Transverse colon (tissue), 4 donors: Measurements from ENCODE around the gene FBXL13. TPM values are rescaled to one million over a fixed set of nuclear protein-coding genes. Genes with fewer than 3 reads are reported as not detected.

ENCODE experiments used
- DNase-seq: peaks from one replicate; pipeline ENCODE4 v3.0.0-alpha.2; 2019
- H3K27ac ChIP-seq, 4 donors: fragments of 200-600 bp; sonication (generic); 2 replicates each; pipeline ENCODE4 v1.5.1; 2016 to 2018; ENCODE audit warnings: inconsistent platforms in 4 of 4
- H3K27me3 ChIP-seq: fragments of 200-600 bp; sonication (generic); 2 replicates; pipeline ENCODE4 v1.5.1; 2017; ENCODE audit warnings: inconsistent platforms
- H3K36me3 ChIP-seq, 4 donors: fragments of 200-600 bp; sonication (generic); 2 replicates each; pipeline ENCODE4 v1.5.1; 2017 to 2019; ENCODE audit warnings: inconsistent platforms in 4 of 4
- H3K4me1 ChIP-seq, 4 donors: fragments of 200-600 bp; sonication (generic); 2 replicates each; pipeline ENCODE4 v1.5.1; 2017 to 2020; ENCODE audit warnings: inconsistent platforms in 4 of 4
- H3K4me3 ChIP-seq, 4 donors: fragments of 200-600 bp; sonication (generic); 1 replicate in 1 of 4; 2 replicates in 3 of 4; pipeline versions ENCODE4 v1.5.1 to v1.6.1; 2017 to 2019; ENCODE audit warnings: inconsistent platforms in 4 of 4
- H3K9me3 ChIP-seq, 2 donors: fragments of 200-600 bp; sonication (generic); 2 replicates each; pipeline ENCODE4 v1.5.1; 2017 to 2019; ENCODE audit warnings: inconsistent platforms in 2 of 2
- EP300 ChIP-seq: sonication (generic); formaldehyde crosslinking; IDR thresholded peaks from one replicate; pipeline ENCODE4 v1.6.1; 2017; ENCODE audit warnings: antibody characterized with exemption, low read depth
- POLR2A ChIP-seq: fragments of 450-650 bp; IDR thresholded peaks from one replicate; pipeline ENCODE4 v1.6.1; 2016; ENCODE audit warnings: antibody characterized with exemption, mild to moderate bottlenecking, moderate library complexity
- POLR2AphosphoS5 ChIP-seq, 3 donors: sonication (generic); formaldehyde crosslinking; IDR thresholded peaks; one replicate each; pipeline ENCODE4 v1.6.1; 2016; ENCODE audit warnings: antibody characterized with exemption in 3 of 3
- WGBS, 2 donors: methylation state at CpG; one replicate each; pipeline ENCODE4 v1.1.5; 2018; ENCODE audit warnings: low coverage in 1 of 2; 5-methylcytosine and 5-hydroxymethylcytosine counted together
- in situ Hi-C, 4 donors: fragments of 200-750 bp; cut with MboI; loops; one replicate each; pipeline versions ENCODE4 v1.15.0 to v1.15.1; 2017; ENCODE audit warnings: low sequenced_read_pairs in 3 of 4, low pct_ligation_motif_present in 1 of 4, low pct_unique_long_range_greater_than_20kb in 1 of 4
- intact Hi-C: fragments of 100-400 bp; cut with DNase I; formaldehyde crosslinking; loops from one replicate; pipeline ENCODE4 v1.15.1; 2023; ENCODE audit warnings: low total_unique reads
- total RNA-seq, 4 donors: library from RNA; depleted of rRNA; stranded (reverse); fragments of >200 nt; gene quantifications; one replicate each; pipeline ENCODE4 v1.1.0, GENCODE V29; 2016
- TF ChIP-seq, protein P1 (sequence below), 5 experiments: fragments of 200-600 bp in 3 of 5; fragments of 450-650 bp in 2 of 5; sonication (generic) in 3 of 5; IDR thresholded peaks; 1 replicate in 2 of 5; 2 replicates in 3 of 5; pipeline ENCODE4 v1.5.1; 2016 to 2017; ENCODE audit warnings: antibody characterized with exemption in 5 of 5, inconsistent platforms in 3 of 5, mild to moderate bottlenecking in 2 of 5, moderate library complexity in 1 of 5

The FBXL13 gene
- total RNA-seq, 4 donors from 2014 or later: 0.96 to 6.8 (median 1.9) TPM; not detected in 1

DNA sequence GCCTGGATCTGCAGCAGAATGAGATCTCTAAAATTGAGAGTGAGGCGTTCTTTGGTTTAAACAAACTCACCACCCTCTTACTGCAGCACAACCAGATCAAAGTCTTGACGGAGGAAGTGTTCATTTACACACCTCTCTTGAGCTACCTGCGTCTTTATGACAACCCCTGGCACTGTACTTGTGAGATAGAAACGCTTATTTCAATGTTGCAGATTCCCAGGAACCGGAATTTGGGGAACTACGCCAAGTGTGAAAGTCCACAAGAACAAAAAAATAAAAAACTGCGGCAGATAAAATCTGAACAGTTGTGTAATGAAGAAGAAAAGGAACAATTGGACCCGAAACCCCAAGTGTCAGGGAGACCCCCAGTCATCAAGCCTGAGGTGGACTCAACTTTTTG, 140.4 kb downstream of the FBXL13 start:
- Histone ChIP-seq H3K36me3 (no peaks in the 10 kb centered on the region), H3K4me3 (no peak overlapping the region), H3K27me3 (no peaks in the 10 kb centered on the region), H3K9me3 (no peaks in the 10 kb centered on the region), H3K4me1 (no peaks in the 10 kb centered on the region), H3K27ac (peak overlapping the region; percentile 21 to 52 (median 30))
- intact Hi-C loops: no loop called here
- in situ Hi-C loops: no loop called here
- DNase-seq: no peak
- TF ChIP-seq POLR2A: no peak
- WGBS, 2 donors: 61 to 70% methylated on average over 8 of the region's 8 CpGs

DNA sequence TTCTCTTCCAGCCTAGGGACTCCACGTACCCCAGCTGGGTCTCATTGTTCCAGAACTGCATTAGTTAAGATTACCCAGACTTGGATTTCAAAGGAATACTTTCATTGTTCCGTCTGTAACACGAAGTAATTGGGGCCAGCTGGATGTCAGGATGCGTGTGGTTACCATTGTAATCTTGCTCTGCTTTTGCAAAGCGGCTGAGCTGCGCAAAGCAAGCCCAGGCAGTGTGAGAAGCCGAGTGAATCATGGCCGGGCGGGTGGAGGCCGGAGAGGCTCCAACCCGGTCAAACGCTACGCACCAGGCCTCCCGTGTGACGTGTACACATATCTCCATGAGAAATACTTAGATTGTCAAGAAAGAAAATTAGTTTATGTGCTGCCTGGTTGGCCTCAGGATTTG, 140.8 kb downstream of the FBXL13 start:
- WGBS, 2 donors: 64 to 66% methylated on average over 5 to 15 of the region's 15 CpGs
- peak; percentile 27 for DNase-seq
- TF ChIP-seq, protein P1, sequence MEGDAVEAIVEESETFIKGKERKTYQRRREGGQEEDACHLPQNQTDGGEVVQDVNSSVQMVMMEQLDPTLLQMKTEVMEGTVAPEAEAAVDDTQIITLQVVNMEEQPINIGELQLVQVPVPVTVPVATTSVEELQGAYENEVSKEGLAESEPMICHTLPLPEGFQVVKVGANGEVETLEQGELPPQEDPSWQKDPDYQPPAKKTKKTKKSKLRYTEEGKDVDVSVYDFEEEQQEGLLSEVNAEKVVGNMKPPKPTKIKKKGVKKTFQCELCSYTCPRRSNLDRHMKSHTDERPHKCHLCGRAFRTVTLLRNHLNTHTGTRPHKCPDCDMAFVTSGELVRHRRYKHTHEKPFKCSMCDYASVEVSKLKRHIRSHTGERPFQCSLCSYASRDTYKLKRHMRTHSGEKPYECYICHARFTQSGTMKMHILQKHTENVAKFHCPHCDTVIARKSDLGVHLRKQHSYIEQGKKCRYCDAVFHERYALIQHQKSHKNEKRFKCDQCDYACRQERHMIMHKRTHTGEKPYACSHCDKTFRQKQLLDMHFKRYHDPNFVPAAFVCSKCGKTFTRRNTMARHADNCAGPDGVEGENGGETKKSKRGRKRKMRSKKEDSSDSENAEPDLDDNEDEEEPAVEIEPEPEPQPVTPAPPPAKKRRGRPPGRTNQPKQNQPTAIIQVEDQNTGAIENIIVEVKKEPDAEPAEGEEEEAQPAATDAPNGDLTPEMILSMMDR (IDR thresholded peaks at IDR 0.05): no peak
- TF ChIP-seq POLR2A (no peak), POLR2AphosphoS5 (IDR thresholded peaks at IDR 0.05) (peak in 1 of 3 donors; percentile 9), EP300 (no peak)
- Histone ChIP-seq H3K27ac (peak overlapping the region; percentile 21 to 52 (median 36)), H3K4me3 (no peak overlapping the region), H3K4me1 (no peaks in the 10 kb centered on the region), H3K36me3 (no peaks in the 10 kb centered on the region), H3K9me3 (no peaks in the 10 kb centered on the region), H3K27me3 (no peaks in the 10 kb centered on the region)
- intact Hi-C loops (no loop called here), in situ Hi-C loops (no loop called here)

DNA sequence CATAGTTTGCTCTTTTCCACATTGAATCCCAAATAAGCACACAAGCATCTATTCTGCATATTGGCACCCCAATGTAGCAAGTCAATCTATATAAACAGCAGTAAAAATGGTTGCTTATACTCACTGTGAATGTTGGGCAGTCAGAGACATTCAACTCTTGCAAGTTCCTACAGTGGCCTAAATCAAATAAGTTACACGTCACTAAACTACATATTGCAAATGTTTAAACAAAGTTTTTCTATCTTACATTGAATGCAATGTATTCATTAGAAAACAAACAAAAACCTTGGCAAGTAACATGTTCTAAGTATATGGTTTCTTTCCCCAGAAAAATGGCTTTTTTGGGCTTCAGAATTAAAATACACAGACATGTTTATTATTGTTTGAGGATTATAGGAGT, 142.8 kb downstream of the FBXL13 start:
- H3K27ac ChIP-seq: no peak overlapping the region
- no peak for DNase-seq
- intact Hi-C loops (no loop called here), in situ Hi-C loops (no loop called here)
- no peak overlapping the region for H3K4me3 ChIP-seq
- H3K27me3 ChIP-seq: no peaks in the 10 kb centered on the region
- H3K4me1 ChIP-seq: no peaks in the 10 kb centered on the region
- no peaks in the 10 kb centered on the region for H3K9me3 ChIP-seq
- 54 to 70% methylated on average over 1 of the region's 1 CpG for WGBS, 2 donors
- no peaks in the 10 kb centered on the region for H3K36me3 ChIP-seq
- TF ChIP-seq, protein P1 (IDR thresholded peaks at IDR 0.05): no peak
- TF ChIP-seq POLR2AphosphoS5 (IDR thresholded peaks at IDR 0.05): no peak
- TF ChIP-seq POLR2A: no peak
- TF ChIP-seq EP300: no peak

DNA sequence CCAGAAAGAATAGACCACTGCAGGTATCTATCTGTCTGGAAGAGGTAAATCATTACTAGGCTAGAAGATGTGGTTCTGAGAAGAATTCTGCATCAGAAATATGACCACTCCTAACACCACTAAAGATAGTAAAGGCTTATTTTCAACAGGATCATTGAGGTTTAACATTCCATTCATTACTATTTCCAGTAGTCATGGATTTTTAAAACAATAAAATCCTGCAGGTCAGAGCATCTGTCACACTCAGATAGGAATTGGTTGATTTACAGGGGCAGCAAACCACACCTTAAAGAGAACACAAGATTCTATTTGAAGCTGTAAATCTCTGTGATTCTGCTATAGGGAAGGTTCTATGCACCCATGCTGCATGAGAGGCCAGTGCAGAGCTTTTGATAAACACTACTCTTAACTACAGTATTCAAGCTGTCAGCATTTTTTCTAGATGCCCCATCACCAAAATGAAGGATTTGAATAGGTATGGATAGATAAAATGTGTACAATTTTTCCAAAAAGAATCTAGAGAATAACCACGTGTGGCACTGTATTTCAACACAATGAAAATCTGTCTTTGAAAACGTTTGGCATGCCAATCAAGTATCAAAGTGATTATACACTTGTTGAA, 147.2 kb downstream of the FBXL13 start:
- Histone ChIP-seq H3K36me3 (no peaks in the 10 kb centered on the region), H3K27ac (no peak overlapping the region), H3K9me3 (no peaks in the 10 kb centered on the region), H3K4me1 (no peaks in the 10 kb centered on the region), H3K4me3 (no peak overlapping the region), H3K27me3 (no peaks in the 10 kb centered on the region)
- 38 to 50% methylated on average over 2 of the region's 2 CpGs for WGBS, 2 donors
- DNase-seq: no peak
- no peak for TF ChIP-seq POLR2A
- TF ChIP-seq POLR2AphosphoS5 (IDR thresholded peaks at IDR 0.05): no peak
- no peak for TF ChIP-seq EP300
- TF ChIP-seq, protein P1 (IDR thresholded peaks at IDR 0.05): no peak
- intact Hi-C loops: no loop called here
- in situ Hi-C loops: no loop called here

DNA sequence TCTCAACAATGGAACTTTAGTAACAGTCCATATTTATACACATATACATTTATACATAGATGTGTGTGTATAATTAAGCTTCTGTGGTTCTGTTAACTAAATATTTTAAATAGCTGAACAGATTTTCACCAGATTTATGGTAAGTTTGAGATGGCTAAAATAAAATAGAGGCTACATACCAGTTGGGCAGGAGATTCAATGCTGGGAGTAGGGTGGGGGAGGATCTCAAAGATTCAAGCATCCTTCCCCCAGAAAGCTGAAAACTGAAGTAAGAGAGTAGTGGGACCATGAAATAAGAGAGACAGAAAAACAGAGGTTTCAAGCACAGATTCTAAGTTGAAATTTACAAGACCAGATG, 147.8 kb downstream of the FBXL13 start:
- in situ Hi-C loops: no loop called here
- H3K9me3 ChIP-seq: no peaks in the 10 kb centered on the region
- intact Hi-C loops: no loop called here

More for the DNA sequence above, 147.8 kb downstream of the FBXL13 start:
- H3K36me3 ChIP-seq: no peaks in the 10 kb centered on the region
- no peaks in the 10 kb centered on the region for H3K27me3 ChIP-seq
- no peaks in the 10 kb centered on the region for H3K4me1 ChIP-seq
- no peak for DNase-seq
- H3K4me3 ChIP-seq: no peak overlapping the region
- no peak overlapping the region for H3K27ac ChIP-seq
- TF ChIP-seq POLR2A (no peak), POLR2AphosphoS5 (IDR thresholded peaks at IDR 0.05) (no peak), EP300 (no peak)
- TF ChIP-seq, protein P1 (IDR thresholded peaks at IDR 0.05): no peak
